HCT116 (cell line): Measurements from ENCODE around the gene AMT. TPM values are rescaled to one million over a fixed set of nuclear protein-coding genes. Genes with fewer than 3 reads are reported as not detected.

Source experiments
- ATAC-seq: fragments of 200-7000 bp; cut with Tn5 transposase; 2 replicates; pipeline ENCODE4 v1.9.1; 2020; ENCODE audit warnings: mild to moderate bottlenecking, moderate library complexity
- BruUV-seq: library from RNA; stranded (reverse); fragments of 400-500 nt; replicated peaks from 2 replicates; lab custom pipeline; 2021; lab: Mats Ljungman, UMichigan
- CTCF ChIA-PET: fragments of 300-600 bp; sonication (Branson Sonifier 250); formaldehyde crosslinking; loops from one replicate; lab custom pipeline; 2021; ENCODE audit warnings: antibody characterized with exemption; lab: Charles Lee
- POLR2A ChIA-PET: fragments of 300-600, 350-600 bp; sonication (Branson Sonifier 250); formaldehyde crosslinking; loops from one replicate; lab custom pipeline; 2021; ENCODE audit warnings: antibody characterized with exemption; lab: Charles Lee
- RAD21 ChIA-PET, 2 experiments: fragments of 300-600 bp; sonication (Branson Sonifier 250); formaldehyde crosslinking; loops; one replicate each; lab custom pipeline; 2023; ENCODE audit warnings: low total read pairs in 2 of 2; ENCODE audit not compliant: uncharacterized antibody in 2 of 2, unreplicated experiment in 2 of 2, low non-redundant PET in 1 of 2; lab: Charles Lee
- DNase-seq: peaks from one replicate; pipeline ENCODE4 v3.0.0-alpha.2; 2010; ENCODE audit warnings: low read depth, low spot score
- H2AFZ ChIP-seq: fragments of 200-600 bp; shearing (Covaris generic), sonication (generic); 2 replicates; pipeline ENCODE4 v1.6.1; 2017; ENCODE audit warnings: low read depth, mixed run types, mixed read lengths, antibody characterized with exemption, low read length; ENCODE audit not compliant: poor library complexity, severe bottlenecking
- H3K27ac ChIP-seq: 2 replicates; pipeline ENCODE4 v1.5.1; 2012; ENCODE audit warnings: low read depth, low read length
- H3K27me3 ChIP-seq: fragments of 200-600 bp; sonication (generic); 2 replicates; pipeline ENCODE4 v1.6.1; 2016; ENCODE audit warnings: mixed run types, low read length, mixed read lengths; ENCODE audit not compliant: insufficient read depth
- H3K36me3 ChIP-seq, 2 experiments: fragments of 200-500 bp in 1 of 2; fragments of 200-600 bp in 1 of 2; sonication (Bioruptor generic) in 1 of 2; sonication (generic) in 1 of 2; 2 replicates each; pipeline versions ENCODE4 v1.5.1 to v1.6.1; 2014 to 2016; ENCODE audit warnings: low read length in 2 of 2, inconsistent platforms in 1 of 2, mixed read lengths in 1 of 2, mixed run types in 1 of 2; ENCODE audit not compliant: insufficient read depth in 2 of 2, control insufficient read depth in 1 of 2
- H3K4me1 ChIP-seq, 2 experiments: fragments of 200-600 bp in 1 of 2; sonication (generic) in 1 of 2; 2 replicates each; pipeline versions ENCODE4 v1.5.1 to v1.6.1; 2012 to 2017; ENCODE audit warnings: low read length in 2 of 2, inconsistent platforms in 1 of 2, mild to moderate bottlenecking in 1 of 2, mixed read lengths in 1 of 2, mixed run types in 1 of 2, moderate library complexity in 1 of 2; ENCODE audit not compliant: insufficient read depth in 2 of 2, control insufficient read depth in 1 of 2
- H3K4me2 ChIP-seq: fragments of 200-600 bp; sonication (generic); 2 replicates; pipeline ENCODE4 v1.6.1; 2017; ENCODE audit warnings: mixed run types, low read length, mixed read lengths
- H3K4me3 ChIP-seq, 2 experiments: fragments of 200-600 bp in 1 of 2; sonication (generic) in 1 of 2; replicated peaks in 1 of 2; 2 replicates each; pipeline ENCODE4 v1.5.1; 2011 to 2016; ENCODE audit warnings: low read length in 2 of 2, control low read depth in 1 of 2, low read depth in 1 of 2, mild to moderate bottlenecking in 1 of 2, mixed read lengths in 1 of 2, mixed run types in 1 of 2
- H3K79me2 ChIP-seq: fragments of 200-600 bp; sonication (generic); 2 replicates; pipeline ENCODE4 v1.6.1; 2017; ENCODE audit warnings: mild to moderate bottlenecking, mixed run types, low read length, moderate library complexity, mixed read lengths; ENCODE audit not compliant: insufficient read depth
- H3K9ac ChIP-seq: fragments of 200-600 bp; sonication (generic); 2 replicates; pipeline ENCODE4 v1.6.1; 2016; ENCODE audit warnings: low read length, mixed read lengths
- H3K9me2 ChIP-seq: fragments of 200-600 bp; sonication (generic), shearing (Covaris generic); 2 replicates; pipeline ENCODE4 v1.6.1; 2017; ENCODE audit warnings: mixed run types, mild to moderate bottlenecking, moderate library complexity; ENCODE audit not compliant: insufficient read depth
- H3K9me3 ChIP-seq, 2 experiments: fragments of 200-500 bp in 1 of 2; fragments of 200-600 bp in 1 of 2; sonication (Bioruptor generic) in 1 of 2; sonication (generic) in 1 of 2; 2 replicates each; pipeline ENCODE4 v1.6.1; 2014 to 2017; ENCODE audit warnings: low read length in 2 of 2, mixed read lengths in 2 of 2, inconsistent platforms in 1 of 2, low read depth in 1 of 2, mild to moderate bottlenecking in 1 of 2, mixed run types in 1 of 2, moderate library complexity in 1 of 2; ENCODE audit not compliant: control insufficient read depth in 1 of 2, insufficient read depth in 1 of 2
- H4K20me1 ChIP-seq: fragments of 200-600 bp; sonication (generic), shearing (Covaris generic); 2 replicates; pipeline ENCODE4 v1.6.1; 2017; ENCODE audit warnings: mixed run types, mild to moderate bottlenecking, moderate library complexity; ENCODE audit not compliant: insufficient read depth
- CBX3 ChIP-seq: IDR thresholded peaks from 2 replicates; pipeline ENCODE4 v1.6.1; 2012; ENCODE audit warnings: low read depth
- EGR1 ChIP-seq: IDR thresholded peaks from 2 replicates; pipeline ENCODE4 v1.6.1; 2012; ENCODE audit warnings: low read depth
- EZH2 ChIP-seq: fragments of 200-600 bp; sonication (generic); IDR thresholded peaks from 2 replicates; pipeline ENCODE4 v1.6.1; 2017; ENCODE audit warnings: antibody characterized with exemption, mixed run types
- FOSL1 ChIP-seq: IDR thresholded peaks from 2 replicates; pipeline ENCODE4 v1.6.1; 2012; ENCODE audit warnings: low read depth
- ZBTB33 ChIP-seq: IDR thresholded peaks from 2 replicates; pipeline ENCODE4 v1.6.1; 2011; ENCODE audit warnings: mild to moderate bottlenecking, low read length, moderate library complexity; ENCODE audit not compliant: insufficient replicate concordance; ENCODE audit errors: extremely low read depth
- ZFX ChIP-seq: fragments of 450-650 bp; IDR thresholded peaks from 2 replicates; pipeline ENCODE4 v1.6.1; 2017
- intact Hi-C: fragments of 100-400 bp; cut with micrococcal nuclease; formaldehyde crosslinking; loops from 2 replicates; pipeline ENCODE4 v1.10.0; 2022
- total RNA-seq: library from RNA; stranded (reverse); gene quantifications from one replicate; pipeline ENCODE4 v1.2.1, GENCODE V29; 2021; ENCODE audit not compliant: unreplicated experiment

The AMT gene
- total RNA-seq, 1 experiment from 2014 or later, result 4.8 TPM

- intact Hi-C loops, result loop anchor here (1.0 kb wide), 1 partner anchor 33 kb away; no protein-coding TSS in a partner anchor
- H3K79me2 ChIP-seq, result peaks cover 24% of the 10 kb centered on the region
- no peak overlapping the region for H2AFZ ChIP-seq
- RAD21 ChIA-PET, result interaction anchor here (0.6 to 1.0 kb wide), 3 partner anchors 29 to 33 kb away, joined by 3 to 4 read pairs (median 4); no protein-coding TSS in a partner anchor
- H3K27me3 ChIP-seq, result no peaks in the 10 kb centered on the region
- no peak overlapping the region for H3K27ac ChIP-seq
- no peak for TF ChIP-seq EGR1
- no peak for TF ChIP-seq ZFX
- TF ChIP-seq EZH2, result no peak
- no peak for TF ChIP-seq CBX3
- TF ChIP-seq FOSL1, result no peak
- TF ChIP-seq ZBTB33, result no peak
- no peak overlapping the region for H3K4me2 ChIP-seq
- POLR2A ChIA-PET, result interaction anchor here (1.3 kb wide), 1 partner anchor 13 kb away, joined by 4 read pairs; the partner anchor contains the start of gene NICN1
- H3K4me1 ChIP-seq, result peaks cover 13 to 58% of the 10 kb centered on the region in 2 experiments
- no peaks in the 10 kb centered on the region for H3K9me2 ChIP-seq
- no TSS peak for BruUV-seq
- no peaks in the 10 kb centered on the region for H3K9me3 ChIP-seq
- ATAC-seq (no peak), DNase-seq (no peak)
- CTCF ChIA-PET, result interaction anchor here (0.8 to 1.3 kb wide), 3 partner anchors 33 to 256 kb away, joined by 3 to 12 read pairs (median 6); no protein-coding TSS in a partner anchor
- H3K36me3 ChIP-seq, result peaks cover 0 to 17% of the 10 kb centered on the region in 2 experiments; a peak in 1 of 4 replicates
- H4K20me1 ChIP-seq, result peaks cover under 1% of the 10 kb centered on the region; the same call in 1 of the 2 replicates
- H3K4me3 ChIP-seq, result no peak overlapping the region
- no peak overlapping the region for H3K9ac ChIP-seq
Measured at GRCh38 chr3:49415931-49416601, 6.2 kb downstream of the AMT start.
